ENCODE data around the gene OR10D3. TPM values are rescaled to one million over a fixed set of nuclear protein-coding genes. Genes with fewer than 3 reads are reported as not detected.

OR10D3 gene
- total RNA-seq (2013; cell fraction: nucleolus; rRNA removed): not detected in 2 replicates
- total RNA-seq (2014; rRNA removed): not detected in 2 replicates
- total RNA-seq (2014; rRNA removed; fragmentation: Illumina TruSeq; extraction: Trizol): not detected in 2 replicates
- not detected in 2 replicates for total RNA-seq (2021)
- polyA plus RNA-seq (2011; ENCODE audit: low read depth): not detected
- not detected in 2 replicates for polyA plus RNA-seq (2011; rRNA removed)
- not detected in 2 replicates for polyA plus RNA-seq (2011; cell fraction: cytosol; rRNA removed)
- polyA plus RNA-seq (2011; cell fraction: nucleus; rRNA removed): not detected in 2 replicates
- polyA plus RNA-seq (2012): not detected in 2 replicates
- not detected in 2 replicates for polyA plus RNA-seq (2014; fragmentation: Illumina TruSeq; extraction: Trizol)
- not detected for polyA plus RNA-seq (2014; fragmentation: Nextera tagmentation; extraction: Ambion mirVana)
- not detected in 2 replicates for polyA plus RNA-seq (2014; rRNA removed)
- not detected for polyA plus RNA-seq (2016; fragmentation: Nextera tagmentation; extraction: Ambion mirVana)
- 0.37 TPM in 1 of 2 replicates, not detected in the other for polyA minus RNA-seq (2011; rRNA and poly(A)+ RNA removed)
- polyA minus RNA-seq (2011; cell fraction: cytosol; rRNA and poly(A)+ RNA removed): not detected in 2 replicates
- polyA minus RNA-seq (2011; cell fraction: nucleus; rRNA and poly(A)+ RNA removed): not detected in 2 replicates
- Bru-seq, nascent RNA: not detected
- BruChase-seq, experiment 1, labeled RNA remaining after a 6-hour chase: not detected
- not detected for BruChase-seq, experiment 2, labeled RNA remaining after a 2-hour chase
- long read RNA-seq, experiment 1: 0 reads
- long read RNA-seq, experiment 2: 0 reads

- CTCF ChIA-PET: no interaction called here
- TF ChIP-seq ATF2 (IDR thresholded peaks at IDR 0.05; ENCODE audit: low read length) (no peak), MLLT1 (IDR thresholded peaks at IDR 0.05) (no peak), CBX5 (IDR thresholded peaks at IDR 0.05; ENCODE audit: low read depth) (no peak), SP1 (IDR thresholded peaks at IDR 0.05; ENCODE audit: low read depth, low read length) (no peak), E4F1 (IDR thresholded peaks at IDR 0.05; ENCODE audit: borderline replicate concordance, partially characterized antibody) (no peak), LARP7 (IDR thresholded peaks at IDR 0.05) (no peak), E2F8 (IDR thresholded peaks at IDR 0.05; ENCODE audit: low read depth, partially characterized antibody) (no peak), CREM (IDR thresholded peaks at IDR 0.05; ENCODE audit: low read depth) (no peak), NRF1 (conservative IDR thresholded peaks at IDR 0.05; ENCODE audit: low read depth, low read length) (no peak), MXI1 (IDR thresholded peaks at IDR 0.05; ENCODE audit: low read depth, low read length) (no peak)
These were observed at the start of gene OR10D3 for GRCh38 chr11:124183068-124183467. Gene OR10D3 (plus strand): TSS chr11:124183345. CDS start chr11:124185270, 1,925 bp downstream.

More at GRCh38 chr11:124183068-124183467, at the start of gene OR10D3:
- no peaks in the 10 kb centered on the region for H3K79me2 ChIP-seq (ENCODE audit: control insufficient read depth, insufficient read depth, low read length)
- FAIRE-seq (no peak), ATAC-seq (no peak), DNase-seq (ENCODE audit: low read depth, low spot score) (no peak)
- in situ Hi-C loops (cut with MboI) (no loop called here), intact Hi-C loops (cut with micrococcal nuclease; ENCODE audit: unreplicated experiment) (no loop called here)
- no peak within 1 kb of the TSS for H3K4me3 ChIP-seq
- H3K36me3 ChIP-seq (ENCODE audit: control insufficient read depth in 2 of 2, insufficient read depth in 2 of 2, low read length in 1 of 2): no peaks in the 10 kb centered on the region
- ChIA-PET POLR2A (no interaction called here), SMC1A (ENCODE audit: uncharacterized antibody, unreplicated experiment) (no interaction called here), RAD21 (ENCODE audit: unreplicated experiment) (no interaction called here)
- 40% methylated on average over 3 of the region's 3 CpGs for WGBS (ENCODE audit: insufficient coverage, insufficient replicate concordance, low lambda C conversion rate, missing lambda C conversion rate)
- no peak within 1 kb of the TSS for H3K27ac ChIP-seq (ENCODE audit: control insufficient read depth, insufficient read depth)
- H4K20me1 ChIP-seq (ENCODE audit: control insufficient read depth, insufficient read depth): no peaks in the 10 kb centered on the region
- no peaks in the 10 kb centered on the region for H3K9me3 ChIP-seq (replicated peaks; ENCODE audit: control insufficient read depth, insufficient read depth, low read length)
- H3K4me2 ChIP-seq (ENCODE audit: control insufficient read depth, insufficient read depth): no peak within 1 kb of the TSS
- BruUV-seq (replicated peaks): no TSS peak
- no peaks in the 10 kb centered on the region; a peak in 3 of 4 replicates for H3K27me3 ChIP-seq (replicated peaks in 1 of 2; ENCODE audit: control insufficient read depth in 2 of 2, insufficient read depth in 2 of 2, low read length in 1 of 2)
- H2AFZ ChIP-seq (ENCODE audit: control insufficient read depth, low read depth, low read length): no peak within 1 kb of the TSS
- no peaks in the 10 kb centered on the region for H3K4me1 ChIP-seq (ENCODE audit: control insufficient read depth, insufficient read depth, low read length)
- no peak within 1 kb of the TSS for H3K9ac ChIP-seq (ENCODE audit: control insufficient read depth, insufficient read depth, low read length)

All from GM12878 (cell line).